NT2/D1 (cell line): ENCODE measurements around the gene NIPAL3.
"Not testable (repeated sequence)": the region's sequence is repeated elsewhere in the genome, so short reads cannot be mapped to it uniquely, and the experiment has no call there.

Experiments
- DNase-seq: peaks from one replicate; pipeline ENCODE4 v3.0.0-alpha.2; 2011; ENCODE audit warnings: low read depth, low spot score
- H3K27me3 ChIP-seq: 2 replicates; pipeline ENCODE4 v1.6.0; 2011; ENCODE audit warnings: mild to moderate bottlenecking; ENCODE audit not compliant: insufficient read length, insufficient read depth
- H3K36me3 ChIP-seq: 2 replicates; pipeline ENCODE4 v1.6.1; 2011; ENCODE audit warnings: mild to moderate bottlenecking, low read length, mixed read lengths; ENCODE audit not compliant: insufficient read depth, insufficient read length
- H3K4me1 ChIP-seq: 2 replicates; pipeline ENCODE4 v1.5.1; 2011; ENCODE audit not compliant: insufficient read depth, insufficient read length
- H3K4me3 ChIP-seq: 2 replicates; pipeline ENCODE4 v1.5.1; 2011; ENCODE audit warnings: low read depth; ENCODE audit not compliant: insufficient read length
- H3K9ac ChIP-seq: 2 replicates; pipeline ENCODE4 v1.6.0; 2011; ENCODE audit warnings: low read depth; ENCODE audit not compliant: insufficient read length
- H3K9me3 ChIP-seq: 2 replicates; pipeline ENCODE4 v1.5.1; 2011; ENCODE audit warnings: mild to moderate bottlenecking, low read length; ENCODE audit not compliant: insufficient read depth
- SUZ12 ChIP-seq: IDR thresholded peaks from 2 replicates; pipeline ENCODE4 v1.6.1; 2011; ENCODE audit not compliant: insufficient read length, insufficient read depth; ENCODE audit errors: extremely low read depth
- YY1 ChIP-seq: IDR thresholded peaks from 2 replicates; pipeline ENCODE4 v1.6.1; 2011; ENCODE audit not compliant: insufficient read length, insufficient read depth
- ZNF274 ChIP-seq: IDR thresholded peaks from 2 replicates; pipeline ENCODE4 v1.6.1; 2011; ENCODE audit warnings: mild to moderate bottlenecking, low read depth, low read length

The NIPAL3 gene

GRCh38 chr1:24450857-24451397 is 35.3 kb downstream of the NIPAL3 start:
- H3K4me3 ChIP-seq: no peak overlapping the region
- H3K9me3 ChIP-seq: no peaks in the 10 kb centered on the region
- no peaks in the 10 kb centered on the region for H3K4me1 ChIP-seq
- peaks cover 5% of the 10 kb centered on the region for H3K36me3 ChIP-seq
- DNase-seq: no peak
- TF ChIP-seq ZNF274: no peak
- H3K9ac ChIP-seq: no peak overlapping the region
- no peaks in the 10 kb centered on the region for H3K27me3 ChIP-seq

- Histone ChIP-seq H3K36me3 (peaks cover 5% of the 10 kb centered on the region), H3K4me3 (no peak overlapping the region), H3K4me1 (no peaks in the 10 kb centered on the region), H3K9me3 (no peaks in the 10 kb centered on the region), H3K9ac (no peak overlapping the region), H3K27me3 (no peaks in the 10 kb centered on the region)
- DNase-seq: no peak
- no peak for TF ChIP-seq SUZ12
- no peak for TF ChIP-seq YY1
- TF ChIP-seq ZNF274: no peak
Measured at GRCh38 chr1:24451746-24452145, 36.1 kb downstream of the NIPAL3 start.

GRCh38 chr1:24452922-24453485 is 37.4 kb downstream of the NIPAL3 start:
- H3K36me3 ChIP-seq: peaks cover 5% of the 10 kb centered on the region
- TF ChIP-seq YY1: no peak
- no peak for TF ChIP-seq SUZ12

GRCh38 chr1:24454673-24455072 is 39.1 kb downstream of the NIPAL3 start:
- H3K4me3 ChIP-seq: no peak overlapping the region
- no peak overlapping the region for H3K9ac ChIP-seq
- no peak for DNase-seq
- H3K4me1 ChIP-seq: peaks cover 7% of the 10 kb centered on the region
- H3K36me3 ChIP-seq: peaks cover under 1% of the 10 kb centered on the region
- H3K27me3 ChIP-seq: no peaks in the 10 kb centered on the region
- H3K9me3 ChIP-seq: no peaks in the 10 kb centered on the region
- TF ChIP-seq ZNF274: no peak
- no peak for TF ChIP-seq YY1
- no peak for TF ChIP-seq SUZ12

More at GRCh38 chr1:24452922-24453485, 37.4 kb downstream of the NIPAL3 start:
- H3K9ac ChIP-seq: no peak overlapping the region
- no peak overlapping the region for H3K4me3 ChIP-seq
- H3K27me3 ChIP-seq: no peaks in the 10 kb centered on the region
- H3K9me3 ChIP-seq: no peaks in the 10 kb centered on the region
- DNase-seq: no peak
- peaks cover 7% of the 10 kb centered on the region for H3K4me1 ChIP-seq

- TF ChIP-seq YY1 (no peak), SUZ12 (no peak), ZNF274 (no peak)
- H3K9ac ChIP-seq: no peak overlapping the region
- H3K4me3 ChIP-seq: no peak overlapping the region
- no peaks in the 10 kb centered on the region for H3K27me3 ChIP-seq
- H3K4me1 ChIP-seq: peaks cover 7% of the 10 kb centered on the region
- H3K36me3 ChIP-seq: no peaks in the 10 kb centered on the region
- no peak for DNase-seq
- H3K9me3 ChIP-seq: no peaks in the 10 kb centered on the region
Measured at GRCh38 chr1:24455272-24455671, 39.7 kb downstream of the NIPAL3 start.

- DNase-seq: no peak
- Histone ChIP-seq H3K4me1 (peaks cover 7% of the 10 kb centered on the region), H3K9ac (no peak overlapping the region), H3K36me3 (no peaks in the 10 kb centered on the region), H3K9me3 (0 out of 2 replicates have a peak, but pooled peaks cover 5% of the 10 kb centered on the region), H3K27me3 (no peaks in the 10 kb centered on the region), H3K4me3 (no peak overlapping the region)
- no peak for TF ChIP-seq YY1
- TF ChIP-seq SUZ12: no peak
- no peak for TF ChIP-seq ZNF274
Measured at GRCh38 chr1:24457866-24458265, 42.3 kb downstream of the NIPAL3 start.

GRCh38 chr1:24459551-24460266 is 44.1 kb downstream of the NIPAL3 start:
- 0 out of 2 replicates have a peak, but pooled peaks cover 5% of the 10 kb centered on the region for H3K9me3 ChIP-seq
- H3K36me3 ChIP-seq: no peaks in the 10 kb centered on the region
- TF ChIP-seq ZNF274 (no peak), SUZ12 (no peak), YY1 (no peak)
- DNase-seq: no peak
- H3K27me3 ChIP-seq: no peaks in the 10 kb centered on the region
- H3K4me1 ChIP-seq: peaks cover 11% of the 10 kb centered on the region
- no peak overlapping the region for H3K9ac ChIP-seq
- H3K4me3 ChIP-seq: no peak overlapping the region

GRCh38 chr1:24462128-24462527 is 46.5 kb downstream of the NIPAL3 start:
- H3K36me3 ChIP-seq, H3K4me3 ChIP-seq, H3K27me3 ChIP-seq, H3K9me3 ChIP-seq, H3K9ac ChIP-seq, DNase-seq: not testable (repeated sequence)
- peaks cover 11% of the 10 kb centered on the region for H3K4me1 ChIP-seq
